ENCODE data around the gene BET1.

DNA sequence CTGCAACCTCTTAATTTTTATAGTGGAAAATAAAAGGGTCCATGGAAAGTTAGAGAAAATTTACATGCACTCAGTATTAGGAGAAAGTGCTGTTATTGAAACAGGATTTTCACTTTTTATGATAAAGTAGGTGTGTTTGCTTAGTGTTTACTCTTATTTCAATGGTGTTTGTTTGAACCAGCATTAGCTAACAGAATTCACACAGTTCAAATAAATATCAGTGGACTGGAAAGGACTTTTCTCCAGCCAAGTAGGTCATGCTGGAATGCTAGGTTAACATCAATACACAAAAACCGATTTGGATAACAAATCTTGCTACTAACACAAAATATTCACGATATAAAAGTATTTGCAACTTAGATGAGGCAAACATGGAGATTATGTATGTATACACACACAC, 49.4 kb upstream of the BET1 start:
- TF ChIP-seq CTCF (IDR thresholded peaks at IDR 0.05), result no peak
- TF ChIP-seq POLR2A (IDR thresholded peaks at IDR 0.05), result no peak
- no peak for TF ChIP-seq POLR2AphosphoS5 (IDR thresholded peaks at IDR 0.05)
